Body of pancreas (tissue), 4 donors: Measurements from ENCODE around the gene ITGA4.

ENCODE experiments used
- CTCF ChIP-seq, 7 experiments: fragments of 450-650 bp in 4 of 7; fragments of 200-600 bp in 3 of 7; sonication (generic) in 3 of 7; IDR thresholded peaks; one replicate each; pipeline ENCODE4 v1.5.1; 2016 to 2019; ENCODE audit warnings: antibody characterized with exemption in 7 of 7
- POLR2A ChIP-seq, 3 donors: fragments of 450-650 bp; IDR thresholded peaks; one replicate each; pipeline ENCODE4 v1.6.1; 2016; ENCODE audit warnings: antibody characterized with exemption in 3 of 3, mild to moderate bottlenecking in 2 of 3

DNA sequence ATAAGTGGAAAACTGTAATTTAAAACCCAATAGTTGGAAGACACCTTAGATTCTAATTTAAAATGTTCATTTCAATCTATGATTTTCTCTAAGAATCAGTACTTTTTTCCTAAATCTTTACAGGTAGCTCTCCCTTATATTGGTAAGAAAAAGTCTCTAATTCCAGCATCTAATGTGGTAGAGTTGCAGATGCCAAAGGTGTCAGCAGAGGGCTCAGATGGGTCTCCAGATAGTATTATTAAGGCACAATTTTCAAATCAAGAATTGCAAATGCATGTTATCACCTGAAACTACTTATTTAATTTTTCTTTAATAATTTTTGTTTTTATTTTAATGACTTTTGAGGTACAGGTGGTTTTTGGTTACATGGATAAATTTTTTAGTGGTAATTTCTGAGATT, 25.5 kb upstream of the ITGA4 start:
- TF ChIP-seq POLR2A (IDR thresholded peaks at IDR 0.05) (no peak), CTCF (IDR thresholded peaks at IDR 0.05) (no peak)
